Psoas muscle (tissue), 8 donors: Measurements from ENCODE around the gene UCHL3. TPM values are rescaled to one million over a fixed set of nuclear protein-coding genes. Genes with fewer than 3 reads are reported as not detected.

ENCODE experiments used
- ATAC-seq, 4 donors: fragments of 200-7000 bp; cut with Tn5 transposase; one replicate each; pipeline ENCODE4 v1.9.1; 2020; ENCODE audit warnings: moderate library complexity in 3 of 4, mild to moderate bottlenecking in 2 of 4
- DNase-seq, 2 donors: peaks; one replicate each; pipeline ENCODE4 v3.0.0-alpha.2; 2020
- H3K27ac ChIP-seq: fragments of 200-600 bp; one replicate; pipeline ENCODE4 v1.8.0; 2022
- H3K27me3 ChIP-seq, 3 donors: fragments of 200-600 bp in 1 of 3; one replicate each; pipeline versions ENCODE4 v1.6.1 to v1.8.0; 2013 to 2022; ENCODE audit warnings: low read length in 2 of 3, mild to moderate bottlenecking in 2 of 3, moderate library complexity in 1 of 3; ENCODE audit not compliant: insufficient read depth in 3 of 3
- H3K36me3 ChIP-seq, 2 donors: fragments of 200-600 bp in 1 of 2; one replicate each; pipeline versions ENCODE4 v1.6.1 to v1.8.0; 2013 to 2022; ENCODE audit warnings: low read depth in 1 of 2, mild to moderate bottlenecking in 1 of 2, moderate library complexity in 1 of 2; ENCODE audit not compliant: insufficient read depth in 1 of 2
- H3K4me1 ChIP-seq: fragments of 200-600 bp; one replicate; pipeline ENCODE4 v1.8.0; 2022
- H3K4me3 ChIP-seq: fragments of 200-600 bp; one replicate; pipeline ENCODE4 v1.8.0; 2022; ENCODE audit warnings: mild to moderate bottlenecking
- H3K9me3 ChIP-seq: fragments of 200-600 bp; one replicate; pipeline ENCODE4 v1.8.0; 2022
- WGBS, 3 donors: extraction: QIAGEN DNeasy Blood & Tissue Kit; methylation state at CpG; one replicate each; pipeline versions ENCODE4 v1.1.6 to v1.1.7; 2013; 5-methylcytosine and 5-hydroxymethylcytosine counted together
- intact Hi-C, 2 donors: fragments of 100-400 bp; cut with DNase I; formaldehyde crosslinking; loops; one replicate each; pipeline versions ENCODE4 v1.11.0 to v1.14.2; 2022
- polyA plus RNA-seq, 3 donors: library from polyadenylated mRNA; stranded (reverse); fragments of 200-250 nt; gene quantifications; one replicate each; pipeline ENCODE4 v1.2.3, GENCODE V29; 2013
- total RNA-seq, 4 donors: library from RNA; stranded (reverse); fragmentation: NEBNext Ultra II Directional in 2 of 4; extraction: Animal tissue kit (Norgen Biotek cat#: 25700) in 2 of 4; gene quantifications; one replicate each; pipeline versions ENCODE4 v1.2.1 to v1.2.4, GENCODE V29; 2021 to 2023
- TF ChIP-seq, protein P1 (sequence below): fragments of 200-600 bp; IDR thresholded peaks from one replicate; pipeline ENCODE4 v1.8.0; 2022; ENCODE audit warnings: antibody characterized with exemption
- donor health status: healthy with polysubstance abuse.
- donor health status: DM: no; HTN: no; CAD: no; lungs with moderate emphysema.
- donor health status: Bipolar disorder and iron deficiency.
- donor health status: healthy.
- donor health status: DM: yes; HTN: yes; CAD: no.
- donor health status: DM: no; HTN: no; CAD: no.
- donor health status: DM: no; HTN: no; CAD: no.
- donor health status: DM: yes; HTN: yes; CAD: no.

Gene UCHL3
- total and polyA plus RNA-seq, 7 donors, result 33.8 to 96.5 (median 52.3) TPM

DNA sequence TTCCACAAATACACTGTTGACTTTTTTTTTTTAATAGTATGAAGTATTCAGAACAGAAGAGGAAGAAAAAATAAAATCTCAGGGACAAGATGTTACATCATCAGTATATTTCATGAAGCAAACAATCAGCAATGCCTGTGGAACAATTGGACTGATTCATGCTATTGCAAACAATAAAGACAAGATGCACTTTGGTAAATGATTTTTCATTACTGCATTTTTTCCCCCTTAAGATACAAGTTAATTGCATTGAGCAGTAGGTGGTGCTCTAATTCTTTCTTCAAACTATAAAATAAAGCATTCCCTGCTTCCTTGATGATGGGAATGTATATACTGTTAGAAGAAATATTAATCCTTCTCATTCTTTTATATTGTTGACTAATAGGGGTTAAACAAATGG lies 17.1 kb downstream of the UCHL3 start:
- Histone ChIP-seq H3K36me3 (peaks cover 0 to 66% of the 10 kb centered on the region in 2 donors), H3K4me3 (no peak overlapping the region)

DNA sequence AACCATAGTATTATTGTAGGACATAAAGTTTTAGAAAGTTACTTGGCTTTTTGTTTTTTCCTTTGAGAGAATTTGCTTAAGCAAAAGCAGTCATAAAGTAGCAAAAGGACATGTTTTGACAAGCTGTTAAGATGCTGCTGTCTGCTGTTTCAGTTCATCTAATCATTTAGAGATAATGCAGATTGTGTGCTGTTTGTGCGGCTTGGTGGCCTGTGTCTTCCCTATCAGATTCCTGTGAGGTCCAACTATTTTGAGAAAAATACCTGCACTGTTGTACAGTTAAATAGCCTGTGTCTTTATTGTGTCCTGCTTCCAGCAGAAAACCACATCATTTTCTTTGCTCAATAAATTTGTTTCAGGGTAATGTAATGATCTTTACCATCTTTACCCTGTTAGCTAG lies 20.0 kb downstream of the UCHL3 start:
- H3K27me3 ChIP-seq, result no peaks in the 10 kb centered on the region
- DNase-seq (no peak), ATAC-seq (no peak)
- TF ChIP-seq, protein P1, sequence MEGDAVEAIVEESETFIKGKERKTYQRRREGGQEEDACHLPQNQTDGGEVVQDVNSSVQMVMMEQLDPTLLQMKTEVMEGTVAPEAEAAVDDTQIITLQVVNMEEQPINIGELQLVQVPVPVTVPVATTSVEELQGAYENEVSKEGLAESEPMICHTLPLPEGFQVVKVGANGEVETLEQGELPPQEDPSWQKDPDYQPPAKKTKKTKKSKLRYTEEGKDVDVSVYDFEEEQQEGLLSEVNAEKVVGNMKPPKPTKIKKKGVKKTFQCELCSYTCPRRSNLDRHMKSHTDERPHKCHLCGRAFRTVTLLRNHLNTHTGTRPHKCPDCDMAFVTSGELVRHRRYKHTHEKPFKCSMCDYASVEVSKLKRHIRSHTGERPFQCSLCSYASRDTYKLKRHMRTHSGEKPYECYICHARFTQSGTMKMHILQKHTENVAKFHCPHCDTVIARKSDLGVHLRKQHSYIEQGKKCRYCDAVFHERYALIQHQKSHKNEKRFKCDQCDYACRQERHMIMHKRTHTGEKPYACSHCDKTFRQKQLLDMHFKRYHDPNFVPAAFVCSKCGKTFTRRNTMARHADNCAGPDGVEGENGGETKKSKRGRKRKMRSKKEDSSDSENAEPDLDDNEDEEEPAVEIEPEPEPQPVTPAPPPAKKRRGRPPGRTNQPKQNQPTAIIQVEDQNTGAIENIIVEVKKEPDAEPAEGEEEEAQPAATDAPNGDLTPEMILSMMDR, result no peak
- H3K27ac ChIP-seq, result no peak overlapping the region
- H3K4me1 ChIP-seq, result no peaks in the 10 kb centered on the region
- no peak overlapping the region for H3K4me3 ChIP-seq
- intact Hi-C loops, result no loop called here
- H3K36me3 ChIP-seq, result peaks cover 5 to 76% of the 10 kb centered on the region in 2 donors
- WGBS, 3 donors, result 95 to 100% (median 96%) methylated on average over 1 of the region's 1 CpG
- no peaks in the 10 kb centered on the region for H3K9me3 ChIP-seq

More for the DNA sequence above, 17.1 kb downstream of the UCHL3 start:
- TF ChIP-seq, protein P1, result peak; percentile 24
- intact Hi-C loops, result no loop called here
- DNase-seq, result no peak
- Histone ChIP-seq H3K27ac (no peak overlapping the region), H3K9me3 (no peaks in the 10 kb centered on the region), H3K4me1 (no peaks in the 10 kb centered on the region), H3K27me3 (no peaks in the 10 kb centered on the region)
- ATAC-seq, result peak in 1 of 4 donors; percentile 52

DNA sequence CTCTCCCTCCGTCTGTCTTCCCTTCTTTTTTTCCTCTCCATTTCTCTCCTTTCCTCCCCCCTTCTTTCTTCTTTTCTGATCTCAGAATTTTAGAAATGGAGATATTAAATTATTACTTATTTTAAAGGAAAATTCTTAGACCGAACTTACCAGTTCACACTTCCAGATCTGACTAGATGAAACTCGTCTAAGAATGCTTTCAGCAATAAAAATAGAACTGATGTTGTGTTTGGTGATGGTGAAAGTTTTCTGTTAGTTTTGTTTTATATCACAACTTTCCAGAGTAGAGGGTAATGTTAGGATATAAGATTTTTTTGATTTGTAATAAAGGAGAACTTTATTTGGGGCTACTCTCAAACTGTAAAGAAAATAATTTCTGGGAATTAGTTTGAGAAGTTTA lies 29.9 kb downstream of the UCHL3 start:
- H3K36me3 ChIP-seq, result peaks cover 0 to 2% of the 10 kb centered on the region in 2 donors
- H3K27me3 ChIP-seq, result no peaks in the 10 kb centered on the region
- no peak for DNase-seq
- TF ChIP-seq, protein P1, result no peak
- H3K4me3 ChIP-seq, result no peak overlapping the region
- peak overlapping the region; percentile 37 for H3K27ac ChIP-seq
- WGBS, 3 donors, result 51 to 65% (median 55%) methylated on average over 3 of the region's 3 CpGs
- ATAC-seq, result no peak
- intact Hi-C loops, result no loop called here
- peaks cover 8% of the 10 kb centered on the region for H3K9me3 ChIP-seq
- peaks cover 8% of the 10 kb centered on the region for H3K4me1 ChIP-seq

DNA sequence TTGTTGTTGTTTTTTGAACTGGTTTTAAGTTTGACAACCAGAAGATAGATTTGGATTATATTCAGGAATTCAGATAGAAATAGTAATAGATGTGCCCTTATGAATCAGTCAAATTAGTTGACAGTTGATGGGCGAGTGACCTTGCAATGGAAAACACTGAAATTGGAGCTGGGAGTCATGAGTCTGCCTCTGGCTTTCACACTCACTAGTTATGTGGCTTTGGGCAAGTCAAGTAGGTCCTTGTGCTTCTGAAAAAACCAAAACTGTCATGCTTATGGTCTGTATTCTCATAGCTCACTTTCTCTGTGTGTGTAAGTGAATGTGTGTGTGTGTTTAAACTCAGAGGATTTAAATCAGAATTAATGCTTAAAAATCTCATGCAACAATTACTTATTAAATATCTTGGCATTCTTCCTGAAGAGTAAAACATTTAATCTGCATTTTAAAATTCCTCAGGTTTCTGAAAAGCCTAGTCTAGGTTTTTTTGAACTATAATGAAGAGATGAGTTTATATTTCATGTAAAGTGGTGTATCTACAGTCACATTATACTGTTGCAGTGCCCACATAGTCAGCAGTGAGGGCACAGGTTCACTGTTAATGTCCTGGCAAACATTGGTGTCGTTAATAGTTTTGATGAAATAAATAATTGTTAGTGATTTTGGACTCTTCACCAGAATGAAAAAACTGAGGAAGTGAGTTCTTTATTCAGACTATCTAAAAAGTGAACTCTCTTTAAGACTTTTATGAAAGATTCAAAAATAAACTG lies 32.5 kb downstream of the UCHL3 start:
- ATAC-seq (peak; percentile 84 to 98 (median 93)), DNase-seq (peak in 1 of 2 donors; percentile 7)
- intact Hi-C loops, result no loop called here
- Histone ChIP-seq H3K36me3 (no peaks in the 10 kb centered on the region), H3K4me1 (peaks cover 8% of the 10 kb centered on the region), H3K4me3 (no peak overlapping the region), H3K9me3 (peaks cover 14% of the 10 kb centered on the region), H3K27me3 (no peaks in the 10 kb centered on the region), H3K27ac (peak overlapping the region; percentile 73)
- TF ChIP-seq, protein P1, result no peak
- WGBS, 3 donors, result 29 to 49% (median 30%) methylated on average over 2 of the region's 2 CpGs

DNA sequence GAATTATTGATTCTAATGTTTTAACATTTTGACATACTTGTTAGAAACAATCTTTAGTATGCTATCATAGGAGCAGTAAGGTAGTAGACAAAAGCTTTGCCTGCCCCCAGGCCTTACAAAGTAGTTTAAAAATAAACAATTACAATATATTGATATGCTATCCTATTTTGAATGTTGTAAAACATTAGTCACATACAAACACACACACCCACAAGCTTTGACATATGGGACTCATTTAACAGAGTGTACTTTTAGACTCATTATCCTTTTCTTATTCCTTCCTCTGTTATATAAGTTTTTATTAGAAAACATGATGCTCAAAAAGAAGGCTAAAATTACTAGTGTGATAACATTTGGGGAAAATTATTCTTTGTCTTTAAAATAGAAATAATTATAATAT lies 33.5 kb downstream of the UCHL3 start:
- no peak for DNase-seq
- TF ChIP-seq, protein P1, result no peak
- intact Hi-C loops, result no loop called here
- Histone ChIP-seq H3K27me3 (no peaks in the 10 kb centered on the region), H3K4me3 (no peak overlapping the region), H3K4me1 (peaks cover 8% of the 10 kb centered on the region), H3K36me3 (no peaks in the 10 kb centered on the region), H3K9me3 (peaks cover 14% of the 10 kb centered on the region), H3K27ac (peak overlapping the region; percentile 73)
- no peak for ATAC-seq
